Left ventricle myocardium inferior (tissue), 1 donor: Measurements from ENCODE around the gene PPARG. TPM values are rescaled to one million over a fixed set of nuclear protein-coding genes. Genes with fewer than 3 reads are reported as not detected.
"Not testable (repeated sequence)": the region's sequence is repeated elsewhere in the genome, so short reads cannot be mapped to it uniquely, and the experiment has no call there.

Experiments used
- DNase-seq: peaks from one replicate; pipeline ENCODE4 v3.0.0-alpha.2; 2020
- H3K27ac ChIP-seq: fragments of 200-600 bp; replicated peaks from 2 replicates; pipeline ENCODE4 v1.8.0; 2021
- H3K27me3 ChIP-seq: fragments of 200-600 bp; 2 replicates; pipeline ENCODE4 v1.8.0; 2021; ENCODE audit warnings: low read depth
- H3K36me3 ChIP-seq: fragments of 200-600 bp; 2 replicates; pipeline ENCODE4 v1.8.0; 2021
- H3K4me1 ChIP-seq: fragments of 200-600 bp; 2 replicates; pipeline ENCODE4 v1.8.0; 2021
- H3K4me3 ChIP-seq: fragments of 200-600 bp; 2 replicates; pipeline ENCODE4 v1.8.0; 2021; ENCODE audit warnings: mild to moderate bottlenecking, moderate library complexity
- H3K9me3 ChIP-seq: fragments of 200-600 bp; replicated peaks from 2 replicates; pipeline ENCODE4 v1.8.0; 2021
- CTCF ChIP-seq: fragments of 200-600 bp; IDR thresholded peaks from 2 replicates; pipeline ENCODE4 v1.8.0; 2021; ENCODE audit warnings: antibody characterized with exemption, mild to moderate bottlenecking, borderline replicate concordance
- intact Hi-C: fragments of 100-400 bp; cut with micrococcal nuclease; formaldehyde crosslinking; loops from one replicate; pipeline ENCODE4 v1.11.0; 2022
- total RNA-seq: library from RNA; stranded (reverse); fragmentation: NEBNext Ultra II Directional; extraction: Animal tissue kit (Norgen Biotek cat#: 25700); gene quantifications from one replicate; pipeline ENCODE4 v1.2.1, GENCODE V29; 2021
- donor health status: DM: no; HTN: yes; CAD: no; lungs with severe emphysema.

Gene PPARG
- total RNA-seq, 1 donor from 2014 or later = 15.6 TPM

- DNase-seq = no peak
- no peak for TF ChIP-seq CTCF
- no peaks in the 10 kb centered on the region for H3K4me1 ChIP-seq
- H3K4me3 ChIP-seq = no peak overlapping the region
- no peaks in the 10 kb centered on the region for H3K36me3 ChIP-seq
- H3K27me3 ChIP-seq = no peaks in the 10 kb centered on the region
- H3K9me3 ChIP-seq = peaks cover 7% of the 10 kb centered on the region
- intact Hi-C loops = no loop called here
- H3K27ac ChIP-seq = no peak overlapping the region
These were observed 165.4 kb downstream of the PPARG start for GRCh38 chr3:12454076-12454815.

GRCh38 chr3:12454816-12455121, 165.9 kb downstream of the PPARG start:
- H3K4me1 ChIP-seq = no peaks in the 10 kb centered on the region

GRCh38 chr3:12455740-12456139, 166.9 kb downstream of the PPARG start:
- H3K9me3 ChIP-seq = peaks cover 7% of the 10 kb centered on the region
- H3K27me3 ChIP-seq = no peaks in the 10 kb centered on the region
- no peak overlapping the region for H3K4me3 ChIP-seq
- intact Hi-C loops = no loop called here
- TF ChIP-seq CTCF = no peak
- no peak for DNase-seq
- H3K27ac ChIP-seq = no peak overlapping the region
- H3K4me1 ChIP-seq = peaks cover 6% of the 10 kb centered on the region
- no peaks in the 10 kb centered on the region for H3K36me3 ChIP-seq

More at GRCh38 chr3:12454816-12455121, 165.9 kb downstream of the PPARG start:
- Histone ChIP-seq H3K4me3 (no peak overlapping the region), H3K36me3 (no peaks in the 10 kb centered on the region), H3K27ac (no peak overlapping the region), H3K9me3 (peaks cover 7% of the 10 kb centered on the region), H3K27me3 (no peaks in the 10 kb centered on the region)
- intact Hi-C loops = no loop called here
- DNase-seq = no peak
- no peak for TF ChIP-seq CTCF

- Histone ChIP-seq H3K4me1 (peaks cover 6% of the 10 kb centered on the region), H3K36me3 (no peaks in the 10 kb centered on the region), H3K27ac (no peak overlapping the region), H3K27me3 (no peaks in the 10 kb centered on the region), H3K4me3 (no peak overlapping the region), H3K9me3 (peaks cover 4% of the 10 kb centered on the region)
- no peak for DNase-seq
- TF ChIP-seq CTCF = no peak
- intact Hi-C loops = no loop called here
These were observed 167.6 kb downstream of the PPARG start for GRCh38 chr3:12456441-12456840.

- H3K4me1 ChIP-seq = peaks cover 15% of the 10 kb centered on the region
- DNase-seq, H3K9me3 ChIP-seq, H3K27me3 ChIP-seq, intact Hi-C loops, H3K4me3 ChIP-seq, H3K36me3 ChIP-seq, H3K27ac ChIP-seq: not testable (repeated sequence)
These were observed 168.5 kb downstream of the PPARG start for GRCh38 chr3:12457380-12457779.

GRCh38 chr3:12458901-12459300, 170.0 kb downstream of the PPARG start:
- no peaks in the 10 kb centered on the region for H3K36me3 ChIP-seq
- H3K4me1 ChIP-seq = peaks cover 21% of the 10 kb centered on the region
- TF ChIP-seq CTCF = no peak
- H3K27me3 ChIP-seq = no peaks in the 10 kb centered on the region
- intact Hi-C loops = no loop called here
- no peaks in the 10 kb centered on the region for H3K9me3 ChIP-seq
- H3K27ac ChIP-seq = no peak overlapping the region
- DNase-seq = no peak
- H3K4me3 ChIP-seq = no peak overlapping the region
